PC-9 (cell line): ENCODE measurements around the gene CRYZ.
"Not testable (repeated sequence)": the region's sequence is repeated elsewhere in the genome, so short reads cannot be mapped to it uniquely, and the experiment has no call there.

ENCODE experiments used
- CTCF ChIP-seq: fragments of 200-600 bp; sonication (generic); conservative IDR thresholded peaks from 2 replicates; pipeline ENCODE4 v1.6.1; 2017; ENCODE audit warnings: mixed run types, antibody characterized with exemption, mild to moderate bottlenecking, moderate library complexity
- EZH2 ChIP-seq: fragments of 200-600 bp; sonication (generic); IDR thresholded peaks from 2 replicates; pipeline ENCODE4 v1.8.0; 2017; ENCODE audit warnings: antibody characterized with exemption, low read depth

GRCh38 chr1:74745247-74745646, 12.4 kb upstream of the CRYZ start:
- not testable (repeated sequence) for TF ChIP-seq CTCF, EZH2
